ENCODE measurements around the gene PDE4B. TPM values are rescaled to one million over a fixed set of nuclear protein-coding genes. Genes with fewer than 3 reads are reported as not detected.

The PDE4B gene
- polyA plus RNA-seq, 1 donor from 2014 or later, result 135 TPM

- Histone ChIP-seq H3K36me3 (ENCODE audit: insufficient read depth, low read length) (peaks cover 5% of the 10 kb centered on the region), H3K79me2 (replicated peaks; ENCODE audit: insufficient read depth, low read length) (no peaks in the 10 kb centered on the region), H3F3A (ENCODE audit: insufficient read depth, low read length, poor library complexity, severe bottlenecking) (no peaks in the 10 kb centered on the region), H3K27ac (ENCODE audit: low read length) (no peak overlapping the region), H2AFZ (ENCODE audit: low read depth, low read length) (no peak overlapping the region), H3K4me2 (ENCODE audit: low read length) (no peak overlapping the region), H3K4me3 (ENCODE audit: low read length) (no peak overlapping the region), H3K9me3 (ENCODE audit: low read length) (peaks cover 5% of the 10 kb centered on the region), H4K20me1 (ENCODE audit: insufficient read depth) (no peaks in the 10 kb centered on the region), H3K9me2 (ENCODE audit: insufficient read depth, low read length) (no peaks in the 10 kb centered on the region), H3K27me3 (ENCODE audit: insufficient read depth, low read depth, low read length) (no peaks in the 10 kb centered on the region), H3K9ac (ENCODE audit: low read length) (no peak overlapping the region)
- TF ChIP-seq POLR2AphosphoS5 (IDR thresholded peaks at IDR 0.05), result no peak
- TF ChIP-seq REST (IDR thresholded peaks at IDR 0.05; ENCODE audit: borderline replicate concordance), result no peak
- TF ChIP-seq TAF1 (IDR thresholded peaks at IDR 0.05; ENCODE audit: low read depth), result no peak
- TF ChIP-seq MXI1 (conservative IDR thresholded peaks at IDR 0.05; ENCODE audit: poor library complexity, severe bottlenecking), result no peak
- no peak for TF ChIP-seq CTCF (IDR thresholded peaks at IDR 0.05; ENCODE audit: poor library complexity, severe bottlenecking)
- no peak for TF ChIP-seq EZH2 (IDR thresholded peaks at IDR 0.05; ENCODE audit: borderline replicate concordance, insufficient read depth, low read length, poor library complexity, severe bottlenecking)
- no peak for TF ChIP-seq SMC3 (conservative IDR thresholded peaks at IDR 0.05; ENCODE audit: poor library complexity)
- no peak for TF ChIP-seq EP300 (conservative IDR thresholded peaks at IDR 0.05; ENCODE audit: poor library complexity, severe bottlenecking)
- TF ChIP-seq RAD21 (conservative IDR thresholded peaks at IDR 0.05), result no peak
Observed at GRCh38 chr1:65971547-65971946, 178.9 kb downstream of the PDE4B start.

- TF ChIP-seq CTCF (IDR thresholded peaks at IDR 0.05; ENCODE audit: poor library complexity, severe bottlenecking), result no peak
- TF ChIP-seq EP300 (conservative IDR thresholded peaks at IDR 0.05; ENCODE audit: poor library complexity, severe bottlenecking), result no peak
- no peak for TF ChIP-seq MXI1 (conservative IDR thresholded peaks at IDR 0.05; ENCODE audit: poor library complexity, severe bottlenecking)
- TF ChIP-seq SMC3 (conservative IDR thresholded peaks at IDR 0.05; ENCODE audit: poor library complexity), result no peak
- no peak for TF ChIP-seq REST (IDR thresholded peaks at IDR 0.05; ENCODE audit: borderline replicate concordance)
- no peak for TF ChIP-seq EZH2 (IDR thresholded peaks at IDR 0.05; ENCODE audit: borderline replicate concordance, insufficient read depth, low read length, poor library complexity, severe bottlenecking)
- no peak for TF ChIP-seq POLR2AphosphoS5 (IDR thresholded peaks at IDR 0.05)
- TF ChIP-seq TAF1 (IDR thresholded peaks at IDR 0.05; ENCODE audit: low read depth), result no peak
- no peak for TF ChIP-seq RAD21 (conservative IDR thresholded peaks at IDR 0.05)
- no peak overlapping the region for H3K4me3 ChIP-seq (ENCODE audit: low read length)
Observed at GRCh38 chr1:65975708-65976107, 183.0 kb downstream of the PDE4B start.

More at GRCh38 chr1:65975708-65976107, 183.0 kb downstream of the PDE4B start:
- no peaks in the 10 kb centered on the region for H4K20me1 ChIP-seq (ENCODE audit: insufficient read depth)
- H3K27me3 ChIP-seq (ENCODE audit: insufficient read depth, low read depth, low read length), result no peaks in the 10 kb centered on the region
- H3K27ac ChIP-seq (ENCODE audit: low read length), result no peak overlapping the region
- peaks cover 5% of the 10 kb centered on the region for H3K9me3 ChIP-seq (ENCODE audit: low read length)
- no peak overlapping the region for H2AFZ ChIP-seq (ENCODE audit: low read depth, low read length)
- H3K36me3 ChIP-seq (ENCODE audit: insufficient read depth, low read length), result no peaks in the 10 kb centered on the region
- no peaks in the 10 kb centered on the region for H3K79me2 ChIP-seq (replicated peaks; ENCODE audit: insufficient read depth, low read length)
- H3K9me2 ChIP-seq (ENCODE audit: insufficient read depth, low read length), result no peaks in the 10 kb centered on the region
- no peak overlapping the region for H3K4me2 ChIP-seq (ENCODE audit: low read length)
- no peak overlapping the region for H3K9ac ChIP-seq (ENCODE audit: low read length)
- H3F3A ChIP-seq (ENCODE audit: insufficient read depth, low read length, poor library complexity, severe bottlenecking), result no peaks in the 10 kb centered on the region

Measured in neural cell (in vitro differentiated cells).